HEK293 (cell line): Measurements from ENCODE around the gene CMYA5.

Experiments
- CTCF ChIP-seq: fragments of 450-650 bp; formaldehyde crosslinking; IDR thresholded peaks from 2 replicates; pipeline ENCODE4 v1.5.1; 2016; ENCODE audit warnings: missing biosample characterization, missing genetic modification characterization
- KLF10 ChIP-seq: fragments of 450-650 bp; IDR thresholded peaks from 2 replicates; pipeline ENCODE4 v1.5.1; 2018; ENCODE audit warnings: missing biosample characterization, mild to moderate bottlenecking, missing genetic modification characterization
- TSHZ1 ChIP-seq: fragments of 450-650 bp; formaldehyde crosslinking; IDR thresholded peaks from 2 replicates; pipeline ENCODE4 v1.5.1; 2016; ENCODE audit warnings: missing biosample characterization, missing genetic modification characterization, borderline replicate concordance
- ZBTB10 ChIP-seq: fragments of 450-650 bp; formaldehyde crosslinking; IDR thresholded peaks from 2 replicates; pipeline ENCODE4 v1.5.1; 2016; ENCODE audit warnings: missing biosample characterization, missing genetic modification characterization
- ZNF146 ChIP-seq: fragments of 450-650 bp; formaldehyde crosslinking; IDR thresholded peaks from 2 replicates; pipeline ENCODE4 v1.5.1; 2016; ENCODE audit warnings: missing biosample characterization, missing genetic modification characterization
- ZNF211 ChIP-seq: fragments of 450-650 bp; formaldehyde crosslinking; IDR thresholded peaks from 2 replicates; pipeline ENCODE4 v1.5.1; 2016; ENCODE audit warnings: low read depth, missing biosample characterization, missing genetic modification characterization
- ZNF324 ChIP-seq: fragments of 450-650 bp; formaldehyde crosslinking; IDR thresholded peaks from 2 replicates; pipeline ENCODE4 v1.5.1; 2016; ENCODE audit warnings: missing biosample characterization, missing genetic modification characterization
- ZNF449 ChIP-seq: fragments of 450-650 bp; formaldehyde crosslinking; IDR thresholded peaks from 2 replicates; pipeline ENCODE4 v1.5.1; 2017; ENCODE audit warnings: missing biosample characterization, mild to moderate bottlenecking, missing genetic modification characterization, moderate library complexity
- ZNF785 ChIP-seq: fragments of 450-650 bp; formaldehyde crosslinking; IDR thresholded peaks from 2 replicates; pipeline ENCODE4 v1.5.1; 2016; ENCODE audit warnings: missing biosample characterization, missing genetic modification characterization

GRCh38 chr5:79756076-79756475 lies 66.4 kb downstream of the CMYA5 start:
- TF ChIP-seq CTCF (tag by site-specific recombination) (no peak), ZBTB10 (tag by site-specific recombination) (no peak), KLF10 (tag by site-specific recombination) (no peak), ZNF449 (tag by site-specific recombination) (no peak), ZNF785 (tag by site-specific recombination) (no peak), ZNF324 (tag by site-specific recombination) (no peak), TSHZ1 (tag by site-specific recombination) (no peak), ZNF211 (no peak), ZNF146 (tag by site-specific recombination) (no peak)
